Measurements from ENCODE around the gene CCDC110.
"Not testable (repeated sequence)": the region's sequence is repeated elsewhere in the genome, so short reads cannot be mapped to it uniquely, and the experiment has no call there.

Gene CCDC110

GRCh38 chr4:185514182-185514697 lies 42.7 kb upstream of the CCDC110 start:
- H3K4me3 ChIP-seq (ENCODE audit: severe bottlenecking): no peak overlapping the region
- H3K27ac ChIP-seq (ENCODE audit: poor library complexity, severe bottlenecking): no peak overlapping the region
- no peaks in the 10 kb centered on the region for H3K27me3 ChIP-seq (ENCODE audit: insufficient read depth, poor library complexity, severe bottlenecking)
- TF ChIP-seq CTCF (IDR thresholded peaks at IDR 0.05; ENCODE audit: poor library complexity, severe bottlenecking): no peak
- no peak for ATAC-seq (ENCODE audit: low read depth)
- H3K4me1 ChIP-seq (ENCODE audit: insufficient read depth, poor library complexity, severe bottlenecking): peaks cover 5% of the 10 kb centered on the region
- H3K9me3 ChIP-seq (ENCODE audit: severe bottlenecking): no peaks in the 10 kb centered on the region
- no peaks in the 10 kb centered on the region for H3K36me3 ChIP-seq (ENCODE audit: low read depth)
- no peak for DNase-seq (ENCODE audit: low spot score)

- Histone ChIP-seq H3K36me3 (ENCODE audit: low read depth) (no peaks in the 10 kb centered on the region), H3K27ac (ENCODE audit: poor library complexity, severe bottlenecking) (no peak overlapping the region), H3K27me3 (ENCODE audit: insufficient read depth, poor library complexity, severe bottlenecking) (no peaks in the 10 kb centered on the region), H3K4me1 (ENCODE audit: insufficient read depth, poor library complexity, severe bottlenecking) (peaks cover 5% of the 10 kb centered on the region), H3K4me3 (ENCODE audit: severe bottlenecking) (no peak overlapping the region), H3K9me3 (ENCODE audit: severe bottlenecking) (no peaks in the 10 kb centered on the region)
- ATAC-seq (ENCODE audit: low read depth): no peak
- no peak for DNase-seq (ENCODE audit: low spot score)
- no peak for TF ChIP-seq CTCF (IDR thresholded peaks at IDR 0.05; ENCODE audit: poor library complexity, severe bottlenecking)
These were observed 42.1 kb upstream of the CCDC110 start for GRCh38 chr4:185513489-185514181.

GRCh38 chr4:185512516-185512915 lies 41.0 kb upstream of the CCDC110 start:
- Histone ChIP-seq H3K27ac (ENCODE audit: poor library complexity, severe bottlenecking) (no peak overlapping the region), H3K27me3 (ENCODE audit: insufficient read depth, poor library complexity, severe bottlenecking) (no peaks in the 10 kb centered on the region), H3K9me3 (ENCODE audit: severe bottlenecking) (no peaks in the 10 kb centered on the region), H3K4me3 (ENCODE audit: severe bottlenecking) (no peak overlapping the region), H3K4me1 (ENCODE audit: insufficient read depth, poor library complexity, severe bottlenecking) (peaks cover 13% of the 10 kb centered on the region), H3K36me3 (ENCODE audit: low read depth) (no peaks in the 10 kb centered on the region)
- TF ChIP-seq CTCF (IDR thresholded peaks at IDR 0.05; ENCODE audit: poor library complexity, severe bottlenecking): no peak
- ATAC-seq (ENCODE audit: low read depth) (peak; percentile 73), DNase-seq (ENCODE audit: low spot score) (no peak)

GRCh38 chr4:185511243-185511642 lies 39.7 kb upstream of the CCDC110 start:
- H3K36me3 ChIP-seq (ENCODE audit: low read depth); H3K27me3 ChIP-seq (ENCODE audit: insufficient read depth, poor library complexity, severe bottlenecking); ATAC-seq (ENCODE audit: low read depth); DNase-seq (ENCODE audit: low spot score); H3K27ac ChIP-seq (ENCODE audit: poor library complexity, severe bottlenecking); H3K4me3 ChIP-seq (ENCODE audit: severe bottlenecking); H3K9me3 ChIP-seq (ENCODE audit: severe bottlenecking): not testable (repeated sequence)
- H3K4me1 ChIP-seq (ENCODE audit: insufficient read depth, poor library complexity, severe bottlenecking): peaks cover 16% of the 10 kb centered on the region

- H3K9me3 ChIP-seq (ENCODE audit: severe bottlenecking): no peaks in the 10 kb centered on the region
These were observed 39.3 kb upstream of the CCDC110 start for GRCh38 chr4:185510806-185511205.

More at GRCh38 chr4:185510806-185511205, 39.3 kb upstream of the CCDC110 start:
- no peaks in the 10 kb centered on the region for H3K36me3 ChIP-seq (ENCODE audit: low read depth)
- H3K27ac ChIP-seq (ENCODE audit: poor library complexity, severe bottlenecking): no peak overlapping the region
- TF ChIP-seq CTCF (IDR thresholded peaks at IDR 0.05; ENCODE audit: poor library complexity, severe bottlenecking): no peak
- ATAC-seq (ENCODE audit: low read depth) (no peak), DNase-seq (ENCODE audit: low spot score) (no peak)
- H3K27me3 ChIP-seq (ENCODE audit: insufficient read depth, poor library complexity, severe bottlenecking): no peaks in the 10 kb centered on the region
- H3K4me3 ChIP-seq (ENCODE audit: severe bottlenecking): no peak overlapping the region
- H3K4me1 ChIP-seq (ENCODE audit: insufficient read depth, poor library complexity, severe bottlenecking): peaks cover 16% of the 10 kb centered on the region
